GM19395 (cell line): Measurements from ENCODE around the gene MCOLN3.
"Not testable (repeated sequence)": the region's sequence is repeated elsewhere in the genome, so short reads cannot be mapped to it uniquely, and the experiment has no call there.

ENCODE experiments used
- ATAC-seq: cut with Tn5 transposase; IDR thresholded peaks from one replicate; pipeline ENCODE4 v1.9.1; 2021; ENCODE audit warnings: mild to moderate bottlenecking, moderate library complexity; ENCODE audit not compliant: unreplicated experiment

MCOLN3 gene

GRCh38 chr1:84995484-84996334 is 52.6 kb downstream of the MCOLN3 start:
- ATAC-seq, result peak; percentile 53

DNA sequence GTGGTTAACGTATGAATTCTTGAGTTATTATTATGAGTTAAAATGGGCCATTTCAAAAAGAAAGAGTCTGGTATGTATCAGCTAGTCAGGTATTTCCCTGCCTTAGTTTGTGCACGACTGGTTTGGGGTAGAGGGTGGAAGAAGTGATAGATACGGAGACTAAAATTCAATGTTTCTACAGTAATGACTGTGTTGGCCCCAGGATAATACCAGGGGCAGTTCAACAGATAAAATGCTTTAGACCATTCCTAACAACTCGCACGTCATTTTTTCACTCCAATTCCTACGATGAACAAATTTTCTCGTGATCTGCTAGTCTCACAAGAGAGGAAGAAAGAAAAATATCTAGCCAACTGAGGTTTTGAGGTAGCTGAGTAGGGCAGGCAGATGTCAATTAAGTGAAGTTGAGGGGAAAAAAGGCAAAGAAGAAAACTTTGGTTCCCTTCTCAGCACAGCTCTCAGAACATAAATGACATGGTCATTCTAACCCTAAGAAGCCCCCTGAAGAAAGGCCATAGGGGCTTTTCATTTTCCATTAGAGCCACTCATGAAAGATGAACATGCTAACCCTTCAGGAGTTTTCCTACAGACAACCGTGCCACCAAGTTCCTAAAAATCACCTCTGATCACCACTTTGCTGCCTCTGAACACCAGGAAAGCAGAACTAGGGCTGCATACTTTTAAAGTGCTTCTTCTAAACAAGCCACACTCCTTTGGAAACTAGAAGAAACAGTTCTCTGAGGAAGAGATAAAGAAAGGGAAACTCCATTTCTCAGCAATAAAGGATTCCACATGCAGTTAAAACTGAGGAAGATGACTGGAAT is 57.0 kb downstream of the MCOLN3 start:
- peak; percentile 33 for ATAC-seq

GRCh38 chr1:84988588-84988987 is 59.7 kb downstream of the MCOLN3 start:
- peak; percentile 64 for ATAC-seq

DNA sequence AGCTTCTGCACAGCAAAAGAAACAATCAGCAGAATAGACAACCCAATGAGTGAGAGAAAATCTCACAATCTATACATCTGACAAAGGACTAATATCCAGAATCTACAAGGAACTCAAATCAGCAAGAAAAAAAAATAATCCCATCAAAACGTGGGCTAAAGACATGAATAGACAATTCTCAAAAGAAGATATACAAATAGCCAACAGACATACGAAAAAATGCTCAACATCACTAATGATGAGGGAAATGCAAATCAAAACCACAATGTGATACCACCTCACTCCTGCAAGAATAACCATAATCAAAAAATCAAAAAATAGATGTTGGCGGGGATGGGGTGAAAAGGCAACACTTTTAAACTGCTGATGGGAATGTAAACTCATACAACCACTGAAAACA is 61.7 kb downstream of the MCOLN3 start:
- not testable (repeated sequence) for ATAC-seq

- ATAC-seq, result peak; percentile 39
Measured at GRCh38 chr1:84985365-84985764, 62.9 kb downstream of the MCOLN3 start.

GRCh38 chr1:84982395-84982794 is 65.9 kb downstream of the MCOLN3 start:
- ATAC-seq, result no peak

DNA sequence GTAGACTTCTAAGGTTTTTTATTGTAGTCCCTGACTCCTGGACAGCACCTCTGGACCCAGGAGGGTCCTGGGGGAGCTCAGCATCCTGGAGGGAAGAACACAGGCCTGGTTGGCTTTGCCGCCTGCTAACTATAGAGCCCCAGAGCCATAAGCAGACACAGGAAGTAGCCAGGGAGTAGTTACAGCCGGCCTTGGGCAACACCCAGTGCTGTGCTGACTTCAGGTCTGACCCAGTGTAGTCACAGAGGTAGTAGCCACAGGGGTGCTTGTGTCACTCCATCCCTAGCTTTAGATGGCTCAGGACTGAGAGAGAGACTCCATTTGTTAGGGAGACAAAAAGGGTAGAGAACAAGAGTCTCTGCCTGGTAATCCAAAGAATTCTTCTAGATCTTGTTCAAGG is 73.3 kb downstream of the MCOLN3 start:
- peak; percentile 32 for ATAC-seq

DNA sequence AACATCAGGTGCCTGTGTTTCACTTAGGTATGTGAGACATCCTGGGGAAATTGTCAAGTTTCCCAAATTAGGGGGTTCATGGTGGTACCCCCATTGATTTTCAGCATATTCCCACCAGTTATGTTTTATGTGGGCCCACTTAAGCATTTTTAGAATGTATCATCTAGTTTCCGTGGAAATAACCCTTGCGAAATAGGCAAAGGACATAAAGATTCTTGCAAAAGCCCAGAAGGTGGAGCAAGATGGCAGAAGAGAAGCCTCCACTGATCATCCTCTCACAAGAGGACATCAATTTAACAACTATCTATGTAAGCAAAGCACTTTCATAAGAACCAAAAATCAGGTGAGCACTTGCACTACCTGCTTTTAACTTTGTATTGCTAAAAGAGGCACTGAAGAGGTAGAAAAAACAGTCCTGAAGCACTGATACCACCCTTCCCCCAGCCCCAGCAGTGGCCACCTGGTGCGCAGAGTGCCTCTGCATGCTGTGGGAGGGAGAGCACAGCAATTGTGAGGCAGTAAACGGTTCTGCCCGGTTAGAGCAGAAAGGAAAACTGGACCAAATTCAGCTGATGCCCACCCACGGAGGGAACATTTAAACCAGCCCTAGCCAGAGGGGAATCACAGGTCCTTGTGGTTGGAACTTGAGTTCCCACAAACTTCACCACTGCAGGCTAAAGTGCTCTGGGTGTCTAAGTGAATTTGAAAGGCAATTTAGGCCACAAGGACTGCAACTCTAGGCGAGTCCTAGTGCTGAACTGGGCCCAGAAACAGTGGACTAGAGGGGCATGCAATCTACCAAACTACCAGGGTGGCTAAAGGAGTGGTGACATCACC is 74.6 kb downstream of the MCOLN3 start:
- peak; percentile 51 for ATAC-seq

DNA sequence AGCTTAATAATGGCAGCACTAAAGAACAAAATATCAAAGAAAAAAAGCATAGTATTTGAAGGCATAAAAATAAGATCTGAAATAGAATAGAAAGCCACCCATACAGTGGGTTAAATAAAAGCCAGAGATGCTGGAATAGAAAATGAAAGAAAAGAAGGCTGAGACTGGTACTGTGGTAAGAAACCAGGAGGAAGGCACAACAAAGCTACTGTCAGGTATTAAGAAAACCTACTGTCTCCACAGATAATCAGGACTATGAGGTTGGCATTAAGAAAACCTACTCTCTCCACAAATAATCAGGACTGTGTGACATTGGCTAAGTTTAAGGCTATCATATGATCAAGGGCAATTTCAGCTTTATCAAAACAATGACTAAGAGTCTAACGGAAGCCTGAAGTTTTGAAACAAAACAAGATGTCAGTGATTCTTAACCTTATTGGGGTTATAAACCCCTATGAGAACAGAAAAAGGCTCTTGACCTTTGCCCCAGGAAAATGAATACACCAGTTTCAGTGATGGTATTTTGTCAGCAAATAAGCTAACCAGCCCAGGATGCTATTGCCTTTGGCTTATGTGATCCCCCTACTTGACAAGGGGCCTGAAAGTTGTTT is 75.8 kb downstream of the MCOLN3 start:
- peak; percentile 50 for ATAC-seq

DNA sequence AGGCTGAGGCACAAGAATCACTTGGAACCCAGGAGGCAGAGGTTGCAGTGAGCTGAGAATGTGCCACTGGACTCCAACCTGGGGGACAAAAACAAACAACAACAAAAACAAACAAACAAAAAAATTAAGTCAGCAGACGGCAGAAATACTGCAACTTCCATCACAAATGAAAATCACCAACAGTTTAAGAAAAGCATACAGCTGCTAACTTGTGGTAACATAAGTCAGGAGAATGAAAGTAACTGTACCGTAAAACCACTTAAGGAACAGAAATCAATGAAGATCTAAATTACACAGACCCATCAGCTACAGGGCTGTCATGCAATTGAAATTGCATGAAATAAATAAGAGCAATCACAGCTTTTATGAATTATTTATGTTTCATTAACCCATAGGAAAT is 76.3 kb downstream of the MCOLN3 start:
- ATAC-seq, result peak; percentile 53

GRCh38 chr1:84969489-84970250 is 78.6 kb downstream of the MCOLN3 start:
- ATAC-seq, result peak; percentile 32

DNA sequence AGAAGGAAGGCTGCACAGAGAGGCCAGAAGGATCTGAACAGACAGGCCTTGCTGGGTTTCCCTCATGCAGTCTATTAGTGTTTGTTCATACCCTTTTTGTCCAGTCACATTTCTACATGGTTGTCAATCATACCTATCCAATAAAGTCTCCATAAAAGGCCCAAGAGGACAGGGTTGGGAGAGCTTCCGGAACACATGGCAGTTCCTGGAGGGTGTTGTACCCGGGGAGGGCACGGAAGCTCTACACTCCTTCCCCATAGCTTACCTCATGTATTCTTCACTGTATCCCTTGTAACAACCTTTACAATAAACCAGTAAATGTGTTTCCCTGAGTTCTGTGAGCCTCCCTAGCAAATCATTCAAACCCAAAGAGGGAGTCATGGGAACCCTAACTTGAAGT is 79.4 kb downstream of the MCOLN3 start:
- ATAC-seq, result no peak

- ATAC-seq, result no peak
Measured at GRCh38 chr1:84968101-84968500, 80.2 kb downstream of the MCOLN3 start.
